Peyer's patch (tissue), 4 donors: ENCODE results near the gene TPBGL.

Experiments
- CTCF ChIP-seq, 6 experiments: fragments of 450-650 bp in 4 of 6; fragments of 200-600 bp in 2 of 6; sonication (generic) in 1 of 6; IDR thresholded peaks; one replicate each; pipeline ENCODE4 v1.5.1; 2017 to 2019; ENCODE audit warnings: antibody characterized with exemption in 6 of 6, mild to moderate bottlenecking in 3 of 6, moderate library complexity in 1 of 6
- POLR2A ChIP-seq, 2 donors: fragments of 450-650 bp; IDR thresholded peaks; one replicate each; pipeline ENCODE4 v1.5.1; 2017; ENCODE audit warnings: antibody characterized with exemption in 2 of 2, mild to moderate bottlenecking in 2 of 2, moderate library complexity in 2 of 2

GRCh38 chr11:75193711-75194110 lies 46.9 kb upstream of the TPBGL start:
- TF ChIP-seq CTCF (IDR thresholded peaks at IDR 0.05) = no peak
- TF ChIP-seq POLR2A (IDR thresholded peaks at IDR 0.05) = no peak
